ENCODE measurements around the gene CNTNAP2. TPM values are rescaled to one million over a fixed set of nuclear protein-coding genes. Genes with fewer than 3 reads are reported as not detected.

The CNTNAP2 gene
- total and polyA plus RNA-seq, 9 donors: 0.24 to 7.0 (median 1.5) TPM

- no peak for DNase-seq
- no peak overlapping the region for H3K27ac ChIP-seq
- no peak for TF ChIP-seq POLR2A (IDR thresholded peaks at IDR 0.05)
- TF ChIP-seq CTCF (IDR thresholded peaks at IDR 0.05): no peak
- TF ChIP-seq EP300 (IDR thresholded peaks at IDR 0.05): no peak
- no peaks in the 10 kb centered on the region for H3K4me1 ChIP-seq (ENCODE audit: insufficient read depth)
- 74 to 85% (median 77%) methylated on average over 6 of the region's 6 CpGs for WGBS, 3 donors
- H3K4me3 ChIP-seq: no peak overlapping the region
- H3K27me3 ChIP-seq: no peaks in the 10 kb centered on the region
- intact Hi-C loops (cut with DNase I): no loop called here
- H3K9me3 ChIP-seq: no peaks in the 10 kb centered on the region
- no peaks in the 10 kb centered on the region for H3K36me3 ChIP-seq
Measured at GRCh38 chr7:147483634-147484292, 1367.2 kb downstream of the CNTNAP2 start.

- no peaks in the 10 kb centered on the region for H3K4me1 ChIP-seq (ENCODE audit: insufficient read depth)
- intact Hi-C loops (cut with DNase I): no loop called here
- H3K4me3 ChIP-seq: no peak overlapping the region
- H3K9me3 ChIP-seq: no peaks in the 10 kb centered on the region
- TF ChIP-seq EP300 (IDR thresholded peaks at IDR 0.05) (no peak), CTCF (IDR thresholded peaks at IDR 0.05) (no peak), POLR2A (IDR thresholded peaks at IDR 0.05) (no peak)
- DNase-seq: no peak
- no peaks in the 10 kb centered on the region for H3K36me3 ChIP-seq
- 72 to 76% (median 76%) methylated on average over 4 of the region's 4 CpGs for WGBS, 3 donors
- H3K27me3 ChIP-seq: no peaks in the 10 kb centered on the region
- no peak overlapping the region for H3K27ac ChIP-seq
Measured at GRCh38 chr7:147485660-147486210, 1369.1 kb downstream of the CNTNAP2 start.

- 83 to 90% (median 85%) methylated on average over 4 of the region's 4 CpGs for WGBS, 3 donors
- TF ChIP-seq CTCF (IDR thresholded peaks at IDR 0.05) (no peak), POLR2A (IDR thresholded peaks at IDR 0.05) (no peak), EP300 (IDR thresholded peaks at IDR 0.05) (no peak)
- no peaks in the 10 kb centered on the region for H3K4me1 ChIP-seq (ENCODE audit: insufficient read depth)
- no peak for DNase-seq
- H3K36me3 ChIP-seq: no peaks in the 10 kb centered on the region
- no peak overlapping the region for H3K27ac ChIP-seq
- H3K9me3 ChIP-seq: no peaks in the 10 kb centered on the region
- intact Hi-C loops (cut with DNase I): no loop called here
- no peak overlapping the region for H3K4me3 ChIP-seq
- H3K27me3 ChIP-seq: no peaks in the 10 kb centered on the region
Measured at GRCh38 chr7:147492606-147493005, 1376.0 kb downstream of the CNTNAP2 start.

- TF ChIP-seq EP300 (IDR thresholded peaks at IDR 0.05) (no peak), CTCF (IDR thresholded peaks at IDR 0.05) (no peak), POLR2A (IDR thresholded peaks at IDR 0.05) (no peak)
- Histone ChIP-seq H3K9me3 (no peaks in the 10 kb centered on the region), H3K27me3 (no peaks in the 10 kb centered on the region), H3K36me3 (no peaks in the 10 kb centered on the region), H3K4me3 (no peak overlapping the region), H3K4me1 (ENCODE audit: insufficient read depth) (no peaks in the 10 kb centered on the region), H3K27ac (no peak overlapping the region)
- WGBS, 3 donors: 78 to 86% (median 85%) methylated on average over 1 of the region's 1 CpG
- intact Hi-C loops (cut with DNase I): no loop called here
- no peak for DNase-seq
Measured at GRCh38 chr7:147496209-147496608, 1379.6 kb downstream of the CNTNAP2 start.
